Type B pancreatic cell (in vitro differentiated cells): ENCODE measurements around the gene POLN. TPM values are rescaled to one million over a fixed set of nuclear protein-coding genes. Genes with fewer than 3 reads are reported as not detected.

ENCODE experiments used
- DNase-seq: peaks from one replicate; pipeline ENCODE4 v3.0.0; 2021; ENCODE audit warnings: mixed read lengths; ENCODE audit not compliant: unreplicated experiment; ENCODE audit errors: extremely low spot score
- H3K27ac Mint-ChIP-seq: 2 replicates; pipeline ENCODE4 v1.8.0; 2021; ENCODE audit warnings: mild to moderate bottlenecking, mixed read lengths
- H3K27me3 Mint-ChIP-seq: 2 replicates; pipeline ENCODE4 v1.8.0; 2021; ENCODE audit warnings: mixed read lengths
- H3K36me3 Mint-ChIP-seq: 2 replicates; pipeline ENCODE4 v1.8.0; 2021; ENCODE audit warnings: mixed read lengths
- H3K4me1 Mint-ChIP-seq: one replicate; pipeline ENCODE4 v1.8.0; 2021; ENCODE audit warnings: mixed read lengths; ENCODE audit not compliant: unreplicated experiment
- H3K4me3 Mint-ChIP-seq: 2 replicates; pipeline ENCODE4 v1.8.0; 2021; ENCODE audit warnings: mild to moderate bottlenecking, mixed read lengths
- H3K9me3 Mint-ChIP-seq: 2 replicates; pipeline ENCODE4 v1.8.0; 2021; ENCODE audit warnings: mixed read lengths
- CTCF ChIP-seq: fragments of 200-600 bp; sonication (generic); conservative IDR thresholded peaks from 2 replicates; pipeline ENCODE4 v1.5.0; 2021; ENCODE audit warnings: antibody characterized with exemption, mild to moderate bottlenecking
- total RNA-seq: library from RNA; stranded (reverse); gene quantifications from 2 replicates; pipeline ENCODE4 v1.2.1, GENCODE V29; 2021; ENCODE audit warnings: low replicate concordance

The POLN gene
- total RNA-seq, 1 donor from 2014 or later, result 4.1 TPM

DNA sequence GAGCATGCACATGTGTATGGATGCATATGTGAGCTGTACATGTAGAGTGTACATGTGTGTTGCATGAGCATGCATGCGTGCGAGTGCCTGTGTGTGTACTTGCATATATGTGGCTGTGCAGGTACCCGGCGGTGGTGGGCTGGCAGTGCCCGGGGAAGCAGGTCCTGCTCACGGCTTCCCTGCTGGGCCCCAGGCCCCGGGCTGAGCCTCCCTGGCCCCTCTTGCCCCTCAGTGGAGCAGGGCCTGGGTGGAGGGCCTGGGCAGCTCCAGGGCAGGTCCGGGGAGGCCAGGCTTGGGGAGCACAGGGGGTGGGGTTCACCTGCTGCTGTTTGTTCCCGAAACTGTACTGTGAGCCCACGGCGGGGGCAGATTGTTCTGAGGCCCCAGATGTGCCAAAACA, 173.4 kb downstream of the POLN start:
- H3K4me1 Mint-ChIP-seq, result peaks cover 5% of the 10 kb centered on the region
- no peak for DNase-seq
- H3K27me3 Mint-ChIP-seq, result no peaks in the 10 kb centered on the region
- no peaks in the 10 kb centered on the region for H3K9me3 Mint-ChIP-seq
- no peak overlapping the region for H3K4me3 Mint-ChIP-seq
- H3K36me3 Mint-ChIP-seq, result no peaks in the 10 kb centered on the region
- TF ChIP-seq CTCF, result no peak
- H3K27ac Mint-ChIP-seq, result no peak overlapping the region

DNA sequence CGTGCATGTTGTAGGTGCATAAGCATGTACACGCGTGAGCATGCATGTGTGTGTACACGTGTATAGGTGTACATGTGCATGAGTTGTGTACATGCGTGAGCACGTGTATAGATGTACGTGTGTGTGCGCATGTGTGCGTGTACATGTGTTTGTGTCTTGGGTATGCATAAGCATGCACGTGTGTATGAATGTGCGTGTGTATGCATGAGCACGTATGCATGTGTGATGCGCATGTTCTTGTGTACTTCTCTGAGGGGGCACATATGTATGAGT, 173.8 kb downstream of the POLN start:
- no peak for TF ChIP-seq CTCF
- Mint-ChIP-seq H3K9me3 (no peaks in the 10 kb centered on the region), H3K27ac (no peak overlapping the region), H3K4me1 (peaks cover 5% of the 10 kb centered on the region), H3K36me3 (no peaks in the 10 kb centered on the region), H3K27me3 (no peaks in the 10 kb centered on the region), H3K4me3 (no peak overlapping the region)
- no peak for DNase-seq

DNA sequence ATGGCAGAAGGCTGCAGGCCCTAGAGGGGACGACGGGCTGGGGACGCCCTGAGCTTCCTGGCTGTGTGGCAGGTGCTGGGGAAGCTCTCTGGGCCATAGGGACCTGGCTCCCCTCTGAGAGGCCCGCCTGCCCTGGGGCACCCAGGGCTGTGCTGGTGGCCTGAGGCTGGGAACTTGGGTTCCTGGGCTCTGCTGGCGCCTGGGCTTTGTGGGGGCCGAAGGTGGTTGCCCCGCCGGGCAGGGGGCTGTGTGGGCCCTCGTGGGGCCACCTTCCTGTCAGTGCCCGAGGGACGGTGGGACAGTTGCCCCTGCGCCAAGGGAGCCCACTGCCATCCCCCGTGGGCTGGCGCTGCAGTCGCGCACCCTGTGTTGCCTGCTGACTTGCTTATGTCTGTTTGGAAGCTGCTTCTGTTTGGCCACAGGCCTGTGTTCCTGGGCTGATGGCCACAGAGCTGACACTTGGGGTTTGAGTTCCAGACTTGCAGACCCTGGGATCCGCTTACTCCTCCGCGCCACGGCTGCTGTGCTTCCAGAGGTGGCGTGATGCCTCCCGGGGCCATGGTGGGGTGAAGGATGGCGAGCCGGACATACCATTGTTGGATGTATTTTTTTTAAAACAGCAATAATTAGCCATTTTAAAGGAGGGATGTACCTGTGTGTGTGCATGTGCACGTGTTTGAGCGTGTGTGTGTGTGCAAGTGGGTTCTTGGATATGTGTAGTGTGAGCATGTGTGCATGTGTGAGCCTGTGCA, 174.3 kb downstream of the POLN start:
- Mint-ChIP-seq H3K4me1 (peaks cover 5% of the 10 kb centered on the region), H3K4me3 (no peak overlapping the region), H3K36me3 (no peaks in the 10 kb centered on the region), H3K27ac (no peak overlapping the region), H3K27me3 (no peaks in the 10 kb centered on the region), H3K9me3 (no peaks in the 10 kb centered on the region)
- no peak for TF ChIP-seq CTCF
- DNase-seq, result no peak

GRCh38 chr4:2066571-2067445, 175.1 kb downstream of the POLN start:
- Mint-ChIP-seq H3K27ac (no peak overlapping the region), H3K4me3 (no peak overlapping the region), H3K36me3 (no peaks in the 10 kb centered on the region), H3K4me1 (peaks cover 5% of the 10 kb centered on the region), H3K9me3 (no peaks in the 10 kb centered on the region), H3K27me3 (peaks cover under 1% of the 10 kb centered on the region)
- no peak for TF ChIP-seq CTCF
- DNase-seq, result no peak

- Mint-ChIP-seq H3K27ac (no peak overlapping the region), H3K36me3 (no peaks in the 10 kb centered on the region), H3K27me3 (peaks cover 2% of the 10 kb centered on the region), H3K9me3 (no peaks in the 10 kb centered on the region), H3K4me1 (peaks cover 5% of the 10 kb centered on the region), H3K4me3 (no peak overlapping the region)
- no peak for TF ChIP-seq CTCF
- no peak for DNase-seq
Observed at GRCh38 chr4:2066011-2066551, 175.8 kb downstream of the POLN start.
